Measurements from ENCODE around the gene FKBP1B.

The FKBP1B gene

DNA sequence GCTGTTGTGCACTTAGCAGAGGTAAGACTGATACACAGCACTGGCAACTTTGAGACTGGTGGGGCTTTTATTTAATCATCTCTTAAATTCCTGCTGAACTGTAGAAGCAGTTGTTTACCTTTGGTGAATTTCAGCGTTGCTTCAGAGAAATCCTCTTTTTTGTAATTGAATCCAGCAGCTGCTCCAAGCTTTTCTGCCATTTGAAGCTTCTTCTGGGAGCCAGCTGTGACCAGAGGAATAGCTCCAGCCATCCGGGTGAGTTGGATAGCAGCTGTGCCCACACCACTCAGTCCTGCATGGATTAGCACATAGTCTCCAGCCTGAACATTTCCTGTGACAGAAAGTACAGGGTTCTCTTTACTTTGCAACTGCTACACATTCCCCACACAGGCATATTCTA, 31.2 kb downstream of the FKBP1B start:
- no peak for DNase-seq (ENCODE audit: low read depth)
- TF ChIP-seq, protein P1, sequence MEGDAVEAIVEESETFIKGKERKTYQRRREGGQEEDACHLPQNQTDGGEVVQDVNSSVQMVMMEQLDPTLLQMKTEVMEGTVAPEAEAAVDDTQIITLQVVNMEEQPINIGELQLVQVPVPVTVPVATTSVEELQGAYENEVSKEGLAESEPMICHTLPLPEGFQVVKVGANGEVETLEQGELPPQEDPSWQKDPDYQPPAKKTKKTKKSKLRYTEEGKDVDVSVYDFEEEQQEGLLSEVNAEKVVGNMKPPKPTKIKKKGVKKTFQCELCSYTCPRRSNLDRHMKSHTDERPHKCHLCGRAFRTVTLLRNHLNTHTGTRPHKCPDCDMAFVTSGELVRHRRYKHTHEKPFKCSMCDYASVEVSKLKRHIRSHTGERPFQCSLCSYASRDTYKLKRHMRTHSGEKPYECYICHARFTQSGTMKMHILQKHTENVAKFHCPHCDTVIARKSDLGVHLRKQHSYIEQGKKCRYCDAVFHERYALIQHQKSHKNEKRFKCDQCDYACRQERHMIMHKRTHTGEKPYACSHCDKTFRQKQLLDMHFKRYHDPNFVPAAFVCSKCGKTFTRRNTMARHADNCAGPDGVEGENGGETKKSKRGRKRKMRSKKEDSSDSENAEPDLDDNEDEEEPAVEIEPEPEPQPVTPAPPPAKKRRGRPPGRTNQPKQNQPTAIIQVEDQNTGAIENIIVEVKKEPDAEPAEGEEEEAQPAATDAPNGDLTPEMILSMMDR (conservative IDR thresholded peaks at IDR 0.05; ENCODE audit: low read depth, low read length) = no peak
- no peak overlapping the region for H3K4me3 ChIP-seq (ENCODE audit: low read length)

- TF ChIP-seq, protein P1 (conservative IDR thresholded peaks at IDR 0.05; ENCODE audit: low read depth, low read length) = no peak
- peak overlapping the region; percentile 70 for H3K4me3 ChIP-seq (ENCODE audit: low read length)
- DNase-seq (ENCODE audit: low read depth) = no peak
These were observed 33.4 kb downstream of the FKBP1B start for GRCh38 chr2:24082787-24083566.

GRCh38 chr2:24083567-24084385, 34.2 kb downstream of the FKBP1B start:
- TF ChIP-seq, protein P1 (conservative IDR thresholded peaks at IDR 0.05; ENCODE audit: low read depth, low read length) = no peak
- peak; percentile 71 for DNase-seq (ENCODE audit: low read depth)
- H3K4me3 ChIP-seq (ENCODE audit: low read length) = peak overlapping the region; percentile 70

- TF ChIP-seq, protein P1 (conservative IDR thresholded peaks at IDR 0.05; ENCODE audit: low read depth, low read length) = peak; percentile 65
- peak within 1 kb of the TSS; percentile 70 for H3K4me3 ChIP-seq (ENCODE audit: low read length)
- DNase-seq (ENCODE audit: low read depth) = peak; percentile 55
These were observed 35.1 kb downstream of the FKBP1B start, which contains the start of gene TP53I3 for GRCh38 chr2:24084386-24085199. TSS of gene TP53I3 (minus strand) at chr2:24084834. CDS start at chr2:24084326, 508 bp downstream.

DNA sequence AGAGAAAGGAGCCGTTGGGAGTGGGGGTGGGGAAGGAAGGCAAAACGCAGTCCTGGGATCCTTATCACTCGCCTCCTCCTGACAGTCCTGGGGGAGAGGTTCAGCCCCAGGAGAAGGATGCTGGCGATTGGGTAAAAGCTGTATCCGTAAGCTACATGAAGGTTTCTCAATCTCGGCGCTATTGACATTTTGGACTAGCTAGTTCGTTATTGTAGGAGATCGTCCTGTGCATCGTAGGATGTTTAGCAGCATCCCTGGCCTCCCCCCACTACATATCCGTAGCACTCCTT, 35.6 kb downstream of the FKBP1B start:
- peak overlapping the region; percentile 70 for H3K4me3 ChIP-seq (ENCODE audit: low read length)
- TF ChIP-seq, protein P1 (conservative IDR thresholded peaks at IDR 0.05; ENCODE audit: low read depth, low read length) = no peak
- no peak for DNase-seq (ENCODE audit: low read depth)

GRCh38 chr2:24086241-24086640, 36.7 kb downstream of the FKBP1B start:
- TF ChIP-seq, protein P1 (conservative IDR thresholded peaks at IDR 0.05; ENCODE audit: low read depth, low read length) = no peak
- DNase-seq (ENCODE audit: low read depth) = no peak
- H3K4me3 ChIP-seq (ENCODE audit: low read length) = no peak overlapping the region
